NT2/D1 (cell line): ENCODE results near the gene OR14A2.
"Not testable (repeated sequence)": the region's sequence is repeated elsewhere in the genome, so short reads cannot be mapped to it uniquely, and the experiment has no call there.

ENCODE experiments used
- DNase-seq: peaks from one replicate; pipeline ENCODE4 v3.0.0-alpha.2; 2011; ENCODE audit warnings: low read depth, low spot score
- H3K27me3 ChIP-seq: 2 replicates; pipeline ENCODE4 v1.6.0; 2011; ENCODE audit warnings: mild to moderate bottlenecking; ENCODE audit not compliant: insufficient read length, insufficient read depth
- H3K36me3 ChIP-seq: 2 replicates; pipeline ENCODE4 v1.6.1; 2011; ENCODE audit warnings: mild to moderate bottlenecking, low read length, mixed read lengths; ENCODE audit not compliant: insufficient read depth, insufficient read length
- H3K4me1 ChIP-seq: 2 replicates; pipeline ENCODE4 v1.5.1; 2011; ENCODE audit not compliant: insufficient read depth, insufficient read length
- H3K4me3 ChIP-seq: 2 replicates; pipeline ENCODE4 v1.5.1; 2011; ENCODE audit warnings: low read depth; ENCODE audit not compliant: insufficient read length
- H3K9ac ChIP-seq: 2 replicates; pipeline ENCODE4 v1.6.0; 2011; ENCODE audit warnings: low read depth; ENCODE audit not compliant: insufficient read length
- H3K9me3 ChIP-seq: 2 replicates; pipeline ENCODE4 v1.5.1; 2011; ENCODE audit warnings: mild to moderate bottlenecking, low read length; ENCODE audit not compliant: insufficient read depth
- SUZ12 ChIP-seq: IDR thresholded peaks from 2 replicates; pipeline ENCODE4 v1.6.1; 2011; ENCODE audit not compliant: insufficient read length, insufficient read depth; ENCODE audit errors: extremely low read depth
- YY1 ChIP-seq: IDR thresholded peaks from 2 replicates; pipeline ENCODE4 v1.6.1; 2011; ENCODE audit not compliant: insufficient read length, insufficient read depth
- ZNF274 ChIP-seq: IDR thresholded peaks from 2 replicates; pipeline ENCODE4 v1.6.1; 2011; ENCODE audit warnings: mild to moderate bottlenecking, low read depth, low read length

The OR14A2 gene

DNA sequence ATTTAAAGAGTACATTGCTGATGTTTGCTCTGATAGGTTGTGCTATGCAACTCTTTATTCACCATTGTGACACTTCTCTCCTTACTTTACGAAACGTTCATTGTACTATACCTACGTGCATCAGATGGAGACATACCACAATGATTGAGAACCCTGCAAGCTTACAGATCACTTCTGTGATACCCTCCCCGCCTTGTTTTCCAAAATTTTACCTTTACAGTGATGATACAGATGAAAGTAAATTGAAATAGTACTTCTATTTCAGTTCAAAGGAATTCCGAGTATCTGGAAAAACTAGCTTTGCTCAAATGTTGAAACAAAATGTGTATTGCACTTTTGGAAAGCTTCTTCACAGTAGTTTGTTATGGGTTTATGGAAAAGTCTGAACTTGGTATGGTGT is 6.2 kb downstream of the OR14A2 start:
- no peak for DNase-seq
- H3K4me3 ChIP-seq: no peak overlapping the region
- H3K27me3 ChIP-seq: no peaks in the 10 kb centered on the region
- no peak overlapping the region for H3K9ac ChIP-seq
- TF ChIP-seq SUZ12: no peak
- TF ChIP-seq YY1: no peak
- TF ChIP-seq ZNF274: no peak
- H3K4me1 ChIP-seq: no peaks in the 10 kb centered on the region
- H3K36me3 ChIP-seq: no peaks in the 10 kb centered on the region
- H3K9me3 ChIP-seq: no peaks in the 10 kb centered on the region

DNA sequence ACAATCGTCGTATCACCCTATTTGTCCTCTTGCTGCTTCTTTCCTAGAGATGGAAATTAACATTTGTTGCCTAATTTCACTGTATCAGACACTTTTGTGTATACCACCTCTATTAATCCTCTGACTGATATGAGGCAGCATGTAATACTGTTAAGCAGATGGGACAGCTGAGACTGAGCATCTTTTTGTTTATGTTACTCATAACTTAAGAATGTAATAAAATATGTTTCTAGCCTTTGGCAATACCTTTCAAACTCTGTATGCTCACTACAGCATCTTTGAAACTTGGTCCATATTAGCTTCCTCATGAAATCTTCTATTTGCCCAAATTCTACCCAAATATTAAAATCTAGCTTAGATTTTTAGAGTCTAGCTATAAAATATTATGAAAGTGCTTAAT is 7.2 kb downstream of the OR14A2 start:
- Histone ChIP-seq H3K27me3 (no peaks in the 10 kb centered on the region), H3K9ac (no peak overlapping the region), H3K9me3 (no peaks in the 10 kb centered on the region), H3K4me1 (no peaks in the 10 kb centered on the region), H3K4me3 (no peak overlapping the region), H3K36me3 (no peaks in the 10 kb centered on the region)
- DNase-seq: no peak
- TF ChIP-seq ZNF274: no peak
- TF ChIP-seq YY1: no peak
- no peak for TF ChIP-seq SUZ12

DNA sequence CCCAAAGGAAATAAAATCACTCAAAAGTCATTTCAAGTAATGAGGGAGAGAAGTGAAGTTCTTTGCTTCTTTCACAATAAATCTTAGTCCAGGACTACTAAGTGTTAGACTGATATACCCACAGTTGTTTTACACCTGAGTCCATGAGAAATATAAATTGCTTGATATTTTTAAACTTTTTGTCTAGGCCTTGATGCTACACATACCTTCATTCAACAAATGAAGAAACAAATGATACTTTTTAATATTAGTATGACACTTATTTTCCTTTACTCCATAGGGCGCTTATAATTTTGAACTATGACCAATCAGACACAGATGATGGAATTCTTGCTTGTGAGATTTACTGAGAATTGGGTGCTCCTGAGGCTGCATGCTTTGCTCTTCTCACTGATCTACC is 9.6 kb downstream of the OR14A2 start, which contains the start of gene OR14K1:
OR14K1 (plus strand) TSS at position 301 of the 400 bp plus-strand sequence; CDS start at position 301, 0 bp downstream.
- H3K36me3 ChIP-seq: no peaks in the 10 kb centered on the region
- H3K9me3 ChIP-seq: no peaks in the 10 kb centered on the region
- H3K9ac ChIP-seq: no peak within 1 kb of the TSS
- TF ChIP-seq YY1 (no peak), ZNF274 (no peak), SUZ12 (no peak)
- H3K27me3 ChIP-seq: no peaks in the 10 kb centered on the region
- no peaks in the 10 kb centered on the region for H3K4me1 ChIP-seq
- H3K4me3 ChIP-seq: no peak within 1 kb of the TSS
- no peak for DNase-seq

DNA sequence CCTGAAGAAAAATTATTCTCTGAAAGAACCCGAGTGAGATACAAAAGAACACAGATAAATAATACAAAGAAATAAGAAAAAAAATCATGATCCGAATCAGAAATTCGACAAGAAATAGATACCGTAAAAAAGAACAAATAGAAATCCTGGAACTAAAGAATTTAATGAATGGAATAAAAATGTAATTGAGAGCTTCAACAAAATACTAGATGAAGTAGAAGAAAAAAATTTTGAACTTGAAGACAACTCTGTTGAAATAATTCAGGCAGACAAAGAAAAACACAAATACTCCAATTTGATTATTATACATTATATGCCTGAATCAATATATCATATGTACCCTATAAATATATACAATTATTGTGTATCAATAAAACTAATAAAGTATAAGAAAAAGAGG is 26.7 kb downstream of the OR14A2 start:
- Histone ChIP-seq H3K4me1 (no peaks in the 10 kb centered on the region), H3K36me3 (no peaks in the 10 kb centered on the region), H3K27me3 (no peaks in the 10 kb centered on the region), H3K9ac (no peak overlapping the region), H3K4me3 (no peak overlapping the region), H3K9me3 (no peaks in the 10 kb centered on the region)
- no peak for DNase-seq
- TF ChIP-seq YY1 (no peak), SUZ12 (no peak), ZNF274 (no peak)

DNA sequence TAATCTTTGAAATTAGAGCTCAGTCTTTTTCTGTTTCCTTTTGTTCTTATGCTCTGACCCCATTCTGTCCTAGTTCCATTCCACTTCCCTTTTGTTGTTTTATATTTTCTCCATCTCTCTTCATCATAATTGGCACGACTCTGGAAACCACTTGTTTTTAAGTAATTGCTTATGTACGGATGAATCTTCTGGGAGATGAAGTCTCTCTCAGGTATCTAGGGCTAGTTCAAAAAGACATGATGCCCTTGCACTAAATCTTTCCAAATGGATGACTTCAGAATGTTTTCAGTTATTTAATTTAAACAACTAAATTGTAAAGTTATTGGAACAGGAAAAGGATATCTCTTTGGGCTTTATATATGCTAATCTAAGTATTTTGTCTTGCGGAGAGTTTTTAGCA is 31.4 kb downstream of the OR14A2 start, which contains the start of gene OR6F1:
OR6F1 (minus strand) TSS at position 101 of the 400 bp plus-strand sequence. CDS start 3,891 bp downstream, outside the sequence.
- TF ChIP-seq SUZ12 (no peak), YY1 (no peak), ZNF274 (no peak)
- no peaks in the 10 kb centered on the region for H3K4me1 ChIP-seq
- DNase-seq: no peak
- H3K9ac ChIP-seq: no peak within 1 kb of the TSS
- H3K4me3 ChIP-seq: no peak within 1 kb of the TSS
- H3K27me3 ChIP-seq: no peaks in the 10 kb centered on the region
- H3K36me3 ChIP-seq: no peaks in the 10 kb centered on the region
- no peaks in the 10 kb centered on the region for H3K9me3 ChIP-seq

DNA sequence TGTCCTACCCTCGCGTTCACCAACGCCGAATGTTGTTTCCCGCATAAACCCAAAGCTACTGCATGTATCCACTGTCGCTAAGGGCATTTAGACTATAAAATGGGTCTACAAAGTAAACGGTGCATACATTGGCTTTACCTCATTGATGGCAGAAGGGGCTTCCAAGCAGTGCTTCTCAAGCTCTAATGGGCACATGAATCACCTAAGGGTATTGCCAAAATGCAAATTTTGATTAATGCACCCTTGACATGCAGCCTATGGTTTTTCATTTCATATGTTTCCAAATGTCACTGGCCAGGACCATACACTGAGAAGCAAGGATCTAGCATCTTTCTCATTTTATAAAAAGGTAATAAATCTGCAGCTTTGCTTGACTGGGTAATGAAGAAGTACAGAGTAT is 34.2 kb downstream of the OR14A2 start:
- Histone ChIP-seq H3K36me3 (no peaks in the 10 kb centered on the region), H3K4me3 (no peak overlapping the region), H3K27me3 (no peaks in the 10 kb centered on the region), H3K9ac (no peak overlapping the region), H3K9me3 (no peaks in the 10 kb centered on the region), H3K4me1 (no peaks in the 10 kb centered on the region)
- TF ChIP-seq ZNF274: no peak
- TF ChIP-seq YY1: no peak
- TF ChIP-seq SUZ12: no peak
- no peak for DNase-seq

DNA sequence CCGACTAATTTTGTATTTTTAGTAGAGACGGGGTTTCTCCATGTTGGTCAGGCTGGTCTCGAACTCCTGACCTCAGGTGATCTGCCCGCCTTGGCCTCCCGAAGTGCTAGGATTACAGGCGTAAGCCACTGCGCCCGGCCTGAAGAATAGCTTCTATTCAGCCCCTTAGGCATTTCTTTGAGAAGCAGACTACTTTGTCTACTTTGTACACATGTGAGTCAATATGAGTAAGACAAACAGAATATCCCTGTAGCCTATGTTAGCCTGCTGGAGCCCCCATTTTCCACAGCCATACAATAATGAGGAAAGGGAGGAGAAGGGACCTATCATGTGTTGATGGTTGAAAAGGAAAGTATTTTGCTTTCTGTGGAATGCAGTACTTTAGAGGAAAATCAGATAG is 37.3 kb downstream of the OR14A2 start:
- H3K36me3 ChIP-seq, H3K27me3 ChIP-seq, H3K4me3 ChIP-seq, H3K9me3 ChIP-seq, H3K4me1 ChIP-seq, H3K9ac ChIP-seq, DNase-seq: not testable (repeated sequence)

DNA sequence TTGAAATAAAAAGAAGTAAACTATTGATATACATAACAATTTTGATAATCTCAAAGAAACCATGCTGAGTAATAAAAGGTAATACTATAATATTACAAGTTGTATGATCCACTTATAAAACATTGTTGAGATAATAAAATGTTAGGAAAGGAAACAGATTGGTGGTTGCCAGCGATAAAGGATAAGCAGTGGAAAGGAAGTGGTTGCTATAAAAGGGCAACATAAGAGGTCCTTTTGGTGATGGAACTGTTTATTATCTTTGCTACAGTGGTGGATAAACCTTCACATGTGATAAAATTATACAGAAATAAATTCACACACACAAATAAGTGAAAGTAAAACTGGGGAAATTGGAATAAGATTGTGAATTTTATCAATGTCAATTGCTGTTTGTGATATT is 46.6 kb downstream of the OR14A2 start:
- no peak overlapping the region for H3K9ac ChIP-seq
- DNase-seq: no peak
- TF ChIP-seq ZNF274 (no peak), YY1 (no peak), SUZ12 (no peak)
- H3K36me3 ChIP-seq: no peaks in the 10 kb centered on the region
- no peaks in the 10 kb centered on the region for H3K4me1 ChIP-seq
- no peaks in the 10 kb centered on the region for H3K9me3 ChIP-seq
- H3K27me3 ChIP-seq: no peaks in the 10 kb centered on the region
- H3K4me3 ChIP-seq: no peak overlapping the region
